NCI-H2227 (cell line): ENCODE data around the gene HIPK2.
"Not testable (repeated sequence)": the region's sequence is repeated elsewhere in the genome, so short reads cannot be mapped to it uniquely, and the experiment has no call there.

Experiments
- DNase-seq: peaks from one replicate; lab custom pipeline; 2025; ENCODE audit not compliant: unreplicated experiment; lab: John Stamatoyannopoulos, UW

Gene HIPK2

GRCh38 chr7:139630643-139631519, 146.9 kb downstream of the HIPK2 start:
- DNase-seq: no peak

DNA sequence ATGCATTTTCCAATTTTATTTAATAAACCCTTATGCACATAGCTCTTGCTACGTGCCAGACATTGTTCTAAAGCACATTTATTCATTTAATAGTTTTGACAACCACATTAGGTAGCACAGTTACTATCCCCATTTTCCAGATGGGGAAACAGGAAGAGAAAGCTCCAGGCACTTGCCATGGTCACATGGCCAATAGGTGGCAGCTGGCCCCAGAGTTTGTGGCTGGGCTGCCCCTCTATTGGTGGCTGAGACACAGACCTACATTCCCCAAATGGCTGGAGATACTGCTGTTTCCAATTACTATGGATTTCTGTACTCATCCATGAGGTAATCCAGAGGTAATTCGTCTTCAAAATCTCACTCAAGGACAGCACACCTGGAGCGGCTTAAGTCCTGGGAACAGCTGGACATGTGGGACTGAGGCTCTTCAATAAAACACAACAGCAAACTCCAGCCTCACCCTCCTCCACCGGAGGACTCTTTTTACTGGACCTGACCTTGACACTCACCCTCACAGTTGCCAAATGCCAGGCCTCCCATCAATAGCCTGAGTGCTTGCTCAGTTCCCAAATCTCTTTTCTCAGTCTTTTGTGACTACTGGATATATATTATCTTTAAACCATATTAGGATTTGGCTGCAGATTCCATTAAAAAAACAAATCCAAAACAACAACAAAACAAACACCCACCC, 148.3 kb downstream of the HIPK2 start:
- no peak for DNase-seq

GRCh38 chr7:139627831-139628230, 150.0 kb downstream of the HIPK2 start:
- DNase-seq: no peak

DNA sequence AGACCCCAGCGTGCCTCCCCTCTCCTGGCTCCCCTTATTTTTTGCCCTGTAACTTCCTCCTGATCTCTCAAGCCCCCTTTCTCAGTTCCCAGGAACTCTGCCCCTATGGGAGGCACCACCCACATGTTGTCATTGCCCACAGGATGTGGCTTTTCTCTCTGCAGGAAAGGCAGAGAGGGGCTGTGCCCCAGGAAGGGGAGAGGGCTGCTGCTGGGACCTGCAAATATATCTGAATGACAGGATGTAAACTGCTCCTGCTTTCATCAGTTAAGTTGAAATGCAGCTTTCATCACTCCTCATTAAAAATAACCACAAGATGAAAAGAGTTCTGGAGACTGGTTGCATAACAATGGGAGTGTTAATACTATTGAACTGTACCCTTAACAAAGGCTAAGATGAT, 151.0 kb downstream of the HIPK2 start:
- DNase-seq: no peak

GRCh38 chr7:139623518-139623917, 154.3 kb downstream of the HIPK2 start:
- DNase-seq: peak; percentile 38

GRCh38 chr7:139620676-139621344, 157.0 kb downstream of the HIPK2 start:
- peak; percentile 58 for DNase-seq

GRCh38 chr7:139619367-139619657, 158.5 kb downstream of the HIPK2 start:
- DNase-seq: no peak

GRCh38 chr7:139618482-139619366, 159.1 kb downstream of the HIPK2 start:
- peak; percentile 60 for DNase-seq

- no peak for DNase-seq
Measured at GRCh38 chr7:139617074-139617473, 160.7 kb downstream of the HIPK2 start.

GRCh38 chr7:139614886-139615285, 162.9 kb downstream of the HIPK2 start:
- DNase-seq: no peak

DNA sequence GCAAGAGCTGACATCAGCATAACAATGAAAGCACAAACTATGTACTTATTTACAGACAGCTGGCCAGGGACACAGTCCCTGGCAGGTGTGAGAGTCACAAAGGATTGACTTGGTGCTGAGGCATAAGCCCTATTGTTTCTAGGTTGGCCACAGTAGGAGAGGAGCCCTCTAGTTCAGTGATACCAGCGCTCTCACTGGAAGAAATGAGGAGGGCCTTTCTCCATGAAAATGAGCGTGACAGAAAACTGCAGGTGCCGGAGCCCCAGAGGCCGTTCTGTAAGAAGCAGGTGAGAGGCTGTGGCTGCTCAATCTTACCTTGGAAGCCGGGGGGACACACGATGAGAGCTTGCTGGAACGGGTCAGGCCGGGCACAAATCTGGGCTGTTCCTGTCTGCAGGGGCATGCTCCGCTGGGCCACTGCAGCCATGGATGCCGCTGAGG, 163.8 kb downstream of the HIPK2 start:
- no peak for DNase-seq

- DNase-seq: not testable (repeated sequence)
Measured at GRCh38 chr7:139611556-139611955, 166.2 kb downstream of the HIPK2 start.

DNA sequence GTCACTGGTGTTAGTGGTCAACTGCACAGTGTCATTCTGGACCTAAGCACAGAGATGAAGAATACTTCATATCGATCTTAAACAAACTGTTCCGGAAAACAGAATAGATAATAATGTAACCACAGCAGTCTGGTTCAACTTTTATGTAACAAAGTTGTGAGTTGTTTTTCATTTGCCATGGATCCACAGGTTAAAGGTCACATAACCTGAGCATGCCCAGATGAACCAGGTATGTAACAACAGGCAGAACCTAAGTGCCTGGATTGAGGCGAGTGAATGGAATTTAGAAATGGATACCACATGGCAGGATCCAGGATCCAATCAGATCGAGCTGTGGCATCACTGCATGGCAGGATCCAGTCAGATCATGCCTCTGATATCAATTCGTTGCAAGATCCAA, 167.2 kb downstream of the HIPK2 start:
- no peak for DNase-seq

- no peak for DNase-seq
Measured at GRCh38 chr7:139603896-139604295, 173.9 kb downstream of the HIPK2 start.

DNA sequence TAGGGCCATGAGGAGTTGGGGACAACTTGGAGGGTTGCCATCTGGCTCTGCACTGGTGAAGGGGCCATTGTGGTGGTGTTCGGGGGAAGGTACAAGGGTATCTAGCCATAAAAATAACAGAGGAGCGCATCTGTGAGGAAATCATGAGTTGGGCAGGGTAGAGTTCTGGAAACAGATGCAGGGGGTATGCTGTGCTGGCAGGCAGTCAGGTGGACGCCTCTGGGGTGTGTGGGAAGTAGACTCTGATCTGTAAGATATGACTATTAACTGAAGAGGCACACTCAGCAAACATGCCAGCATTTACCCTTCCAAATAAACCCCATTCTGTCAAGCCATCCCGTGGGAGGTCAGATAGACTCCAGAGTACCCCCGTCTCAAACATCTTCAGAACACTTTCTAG, 174.5 kb downstream of the HIPK2 start:
- DNase-seq: no peak

DNA sequence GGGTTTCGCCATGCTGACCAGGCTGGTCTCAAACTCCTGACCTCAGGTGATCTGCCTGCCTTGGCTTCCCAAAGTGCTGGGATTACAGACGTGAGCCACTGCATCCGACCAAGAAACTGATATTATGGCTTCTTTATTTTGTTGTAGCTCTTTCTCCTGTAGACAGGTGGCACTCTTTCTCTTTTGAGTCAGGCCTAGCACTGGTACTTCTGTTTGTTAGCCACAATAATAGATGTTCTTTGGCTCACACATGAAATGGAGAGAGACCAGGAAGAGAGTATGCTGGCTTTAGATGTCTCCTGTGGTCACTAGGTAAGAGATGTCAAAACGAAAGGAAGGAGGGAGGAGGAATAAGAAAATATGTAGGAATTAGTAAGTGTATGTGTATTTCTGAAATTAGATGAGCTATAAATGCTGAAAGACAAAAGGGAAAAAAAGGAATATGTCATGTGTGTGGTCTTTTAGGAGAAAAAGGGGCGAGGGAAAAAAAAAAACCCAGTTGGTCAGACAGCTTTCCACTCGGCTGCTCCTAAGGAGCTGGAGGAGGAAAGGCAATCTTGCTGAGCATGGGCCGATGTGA, 175.6 kb downstream of the HIPK2 start:
- peak; percentile 62 for DNase-seq

DNA sequence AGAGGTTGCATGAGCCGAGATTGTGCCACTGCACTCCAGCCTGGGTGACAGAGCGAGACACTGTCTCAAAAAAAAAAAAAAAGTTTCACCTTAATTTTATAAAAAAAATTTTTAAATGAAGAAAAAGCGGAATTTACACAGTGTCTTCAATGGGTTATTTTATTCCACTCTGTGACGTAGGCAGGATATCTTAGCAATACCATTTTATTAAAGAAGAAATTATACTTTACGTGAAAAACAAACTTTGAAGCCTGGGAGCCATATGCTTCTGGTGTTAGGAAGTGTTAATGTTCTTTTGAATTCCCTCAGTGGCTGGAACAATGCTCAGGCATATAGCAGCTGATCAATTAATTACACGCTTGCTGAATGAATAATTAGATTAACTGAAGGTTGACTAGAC, 176.6 kb downstream of the HIPK2 start:
- DNase-seq: no peak

DNA sequence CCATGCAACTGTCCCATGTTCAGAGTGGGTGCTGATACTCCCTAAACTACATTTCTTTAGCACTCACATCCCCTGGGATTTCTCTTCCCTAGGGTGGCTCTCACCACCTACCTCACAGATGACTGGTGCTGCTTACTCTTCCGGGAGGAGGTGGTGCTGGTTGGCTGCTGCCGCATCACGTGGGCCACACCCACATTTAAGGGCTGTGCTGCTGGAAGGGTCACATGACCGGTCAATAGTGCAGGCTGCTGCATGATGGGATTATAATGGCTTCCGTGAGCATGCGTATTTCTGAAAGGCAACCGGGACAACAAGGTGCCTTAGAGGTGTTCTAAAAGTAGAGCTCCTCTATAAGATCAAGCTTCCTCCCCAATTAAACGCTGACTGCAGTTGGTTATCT, 177.5 kb downstream of the HIPK2 start:
- DNase-seq: no peak

DNA sequence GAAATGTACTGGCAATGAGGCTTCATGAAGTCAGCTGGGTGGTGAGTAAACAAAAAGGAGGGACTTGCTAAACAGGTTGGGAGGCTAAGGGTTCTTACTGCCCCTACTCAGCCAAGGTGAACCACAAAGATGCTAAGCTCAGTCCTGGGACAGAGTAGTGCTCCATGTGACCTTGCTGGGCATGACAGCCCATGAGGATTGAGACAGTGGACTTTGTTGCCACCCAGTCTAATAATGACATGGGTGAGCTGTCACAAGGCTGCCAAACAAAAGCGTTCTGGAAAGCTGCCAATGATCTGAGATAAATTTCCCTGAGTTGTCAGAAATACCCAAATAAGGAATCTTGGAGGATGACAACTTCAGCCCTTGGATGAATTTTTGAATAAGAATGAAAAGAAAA, 179.2 kb downstream of the HIPK2 start:
- DNase-seq: peak; percentile 75

DNA sequence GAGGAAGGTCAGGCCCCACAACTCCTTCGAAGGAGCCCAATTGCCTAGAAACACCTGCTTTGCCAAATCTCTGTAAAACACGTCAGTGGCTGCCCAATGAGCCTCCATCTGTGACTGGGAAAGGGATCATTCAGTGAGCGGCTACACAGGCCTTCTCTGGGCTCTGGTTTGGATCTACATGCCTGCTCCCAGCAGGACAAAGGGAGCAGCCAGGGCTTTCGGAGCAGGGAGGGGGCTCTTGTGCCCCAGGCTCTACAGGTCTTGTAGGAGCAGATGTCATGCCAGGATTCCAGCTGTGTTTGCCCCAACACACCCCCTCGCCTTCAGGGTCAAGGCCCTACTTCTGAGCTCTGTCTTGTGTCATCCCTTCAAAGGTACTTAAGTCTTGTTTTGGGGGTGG, 180.8 kb downstream of the HIPK2 start:
- no peak for DNase-seq

- no peak for DNase-seq
Measured at GRCh38 chr7:139596626-139597025, 181.2 kb downstream of the HIPK2 start.
